ENCODE data around the gene INAFM2.

DNA sequence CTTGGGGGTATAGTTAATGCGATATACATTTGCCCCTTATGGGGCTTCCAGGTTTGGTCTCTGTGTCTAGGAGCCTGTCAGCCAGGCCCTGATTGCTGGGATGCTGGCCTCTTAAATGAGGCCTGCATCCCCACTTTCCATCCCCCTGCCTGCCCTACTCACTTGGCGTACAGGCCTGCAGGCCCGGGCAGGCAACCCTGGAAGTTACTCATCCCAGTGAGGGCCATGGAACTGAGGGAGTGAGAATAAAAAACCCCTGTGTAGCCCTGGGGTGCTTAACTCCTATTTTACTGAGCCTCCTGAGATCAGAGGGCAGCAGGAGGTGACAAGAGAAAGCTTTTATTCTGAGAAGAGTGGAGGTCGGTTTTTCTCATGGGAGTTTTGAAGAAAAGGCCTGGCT, 36.5 kb downstream of the INAFM2 start:
- TF ChIP-seq, protein P1, sequence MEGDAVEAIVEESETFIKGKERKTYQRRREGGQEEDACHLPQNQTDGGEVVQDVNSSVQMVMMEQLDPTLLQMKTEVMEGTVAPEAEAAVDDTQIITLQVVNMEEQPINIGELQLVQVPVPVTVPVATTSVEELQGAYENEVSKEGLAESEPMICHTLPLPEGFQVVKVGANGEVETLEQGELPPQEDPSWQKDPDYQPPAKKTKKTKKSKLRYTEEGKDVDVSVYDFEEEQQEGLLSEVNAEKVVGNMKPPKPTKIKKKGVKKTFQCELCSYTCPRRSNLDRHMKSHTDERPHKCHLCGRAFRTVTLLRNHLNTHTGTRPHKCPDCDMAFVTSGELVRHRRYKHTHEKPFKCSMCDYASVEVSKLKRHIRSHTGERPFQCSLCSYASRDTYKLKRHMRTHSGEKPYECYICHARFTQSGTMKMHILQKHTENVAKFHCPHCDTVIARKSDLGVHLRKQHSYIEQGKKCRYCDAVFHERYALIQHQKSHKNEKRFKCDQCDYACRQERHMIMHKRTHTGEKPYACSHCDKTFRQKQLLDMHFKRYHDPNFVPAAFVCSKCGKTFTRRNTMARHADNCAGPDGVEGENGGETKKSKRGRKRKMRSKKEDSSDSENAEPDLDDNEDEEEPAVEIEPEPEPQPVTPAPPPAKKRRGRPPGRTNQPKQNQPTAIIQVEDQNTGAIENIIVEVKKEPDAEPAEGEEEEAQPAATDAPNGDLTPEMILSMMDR (IDR thresholded peaks at IDR 0.05; ENCODE audit: low read length): no peak
- no peak for TF ChIP-seq EZH2 (IDR thresholded peaks at IDR 0.05; ENCODE audit: borderline replicate concordance, low read length)

Measured in OCI-LY1 (cell line).